ENCODE data around the gene SCARB1.
A peak's percentile ranks its signal among the peaks of the same experiment; 100 is the strongest.

SCARB1 gene

GRCh38 chr12:124800506-124800905 is 63.2 kb downstream of the SCARB1 start:
- Histone ChIP-seq H3K27ac (ENCODE audit: insufficient read depth, low read depth, low read length, poor library complexity, severe bottlenecking) (no peak overlapping the region), H3K27me3 (ENCODE audit: control insufficient read depth, insufficient read depth, low read length, poor library complexity, severe bottlenecking) (no peaks in the 10 kb centered on the region), H3K4me1 (ENCODE audit: control insufficient read depth, insufficient read depth, low read length) (peaks cover 15% of the 10 kb centered on the region), H3K4me3 (ENCODE audit: insufficient read depth, low read depth, low read length) (no peak overlapping the region), H3K36me3 (ENCODE audit: control insufficient read depth, insufficient read depth, low read length) (no peaks in the 10 kb centered on the region), H3K9me3 (ENCODE audit: control insufficient read depth, low read length) (no peaks in the 10 kb centered on the region)
- WGBS, 2 experiments = 94% methylated on average over 12 of the region's 12 CpGs

- 39% methylated on average over 13 of the region's 13 CpGs for whole genome bisulfite sequencing, 2 experiments
- Histone ChIP-seq H3K9me3 (ENCODE audit: control insufficient read depth, low read length) (no peaks in the 10 kb centered on the region), H3K27ac (ENCODE audit: insufficient read depth, low read depth, low read length, poor library complexity, severe bottlenecking) (peak overlapping the region; percentile 54), H3K4me3 (ENCODE audit: insufficient read depth, low read depth, low read length) (no peak overlapping the region), H3K36me3 (ENCODE audit: control insufficient read depth, insufficient read depth, low read length) (no peaks in the 10 kb centered on the region), H3K27me3 (ENCODE audit: control insufficient read depth, insufficient read depth, low read length, poor library complexity, severe bottlenecking) (no peaks in the 10 kb centered on the region), H3K4me1 (ENCODE audit: control insufficient read depth, insufficient read depth, low read length) (peaks cover 15% of the 10 kb centered on the region)
Measured at GRCh38 chr12:124797321-124797720, 66.3 kb downstream of the SCARB1 start.

- WGBS, 2 experiments = 92 to 93% methylated on average over 14 of the region's 14 CpGs
- Histone ChIP-seq H3K4me1 (ENCODE audit: control insufficient read depth, insufficient read depth, low read length) (peaks cover 15% of the 10 kb centered on the region), H3K9me3 (ENCODE audit: control insufficient read depth, low read length) (no peaks in the 10 kb centered on the region), H3K36me3 (ENCODE audit: control insufficient read depth, insufficient read depth, low read length) (no peaks in the 10 kb centered on the region), H3K27me3 (ENCODE audit: control insufficient read depth, insufficient read depth, low read length, poor library complexity, severe bottlenecking) (no peaks in the 10 kb centered on the region), H3K4me3 (ENCODE audit: insufficient read depth, low read depth, low read length) (no peak overlapping the region), H3K27ac (ENCODE audit: insufficient read depth, low read depth, low read length, poor library complexity, severe bottlenecking) (no peak overlapping the region)
Measured at GRCh38 chr12:124796303-124796960, 67.2 kb downstream of the SCARB1 start.

- no peaks in the 10 kb centered on the region for H3K36me3 ChIP-seq (ENCODE audit: control insufficient read depth, insufficient read depth, low read length)
- H3K4me1 ChIP-seq (ENCODE audit: control insufficient read depth, insufficient read depth, low read length) = peaks cover 15% of the 10 kb centered on the region
- H3K9me3 ChIP-seq (ENCODE audit: control insufficient read depth, low read length) = no peaks in the 10 kb centered on the region
- WGBS, 2 experiments = 94 to 95% methylated on average over 6 of the region's 6 CpGs
- no peak overlapping the region for H3K27ac ChIP-seq (ENCODE audit: insufficient read depth, low read depth, low read length, poor library complexity, severe bottlenecking)
- no peaks in the 10 kb centered on the region for H3K27me3 ChIP-seq (ENCODE audit: control insufficient read depth, insufficient read depth, low read length, poor library complexity, severe bottlenecking)
- H3K4me3 ChIP-seq (ENCODE audit: insufficient read depth, low read depth, low read length) = no peak overlapping the region
Measured at GRCh38 chr12:124795081-124795948, 68.3 kb downstream of the SCARB1 start.

GRCh38 chr12:124792961-124793441 is 70.7 kb downstream of the SCARB1 start:
- Histone ChIP-seq H3K36me3 (ENCODE audit: control insufficient read depth, insufficient read depth, low read length) (no peaks in the 10 kb centered on the region), H3K9me3 (ENCODE audit: control insufficient read depth, low read length) (no peaks in the 10 kb centered on the region), H3K27ac (ENCODE audit: insufficient read depth, low read depth, low read length, poor library complexity, severe bottlenecking) (no peak overlapping the region), H3K4me3 (ENCODE audit: insufficient read depth, low read depth, low read length) (no peak overlapping the region), H3K27me3 (ENCODE audit: control insufficient read depth, insufficient read depth, low read length, poor library complexity, severe bottlenecking) (no peaks in the 10 kb centered on the region), H3K4me1 (ENCODE audit: control insufficient read depth, insufficient read depth, low read length) (peaks cover 15% of the 10 kb centered on the region)
- 84 to 87% methylated on average over 15 of the region's 15 CpGs for WGBS, 2 experiments

- Histone ChIP-seq H3K27me3 (ENCODE audit: control insufficient read depth, insufficient read depth, low read length, poor library complexity, severe bottlenecking) (no peaks in the 10 kb centered on the region), H3K4me1 (ENCODE audit: control insufficient read depth, insufficient read depth, low read length) (peaks cover 10% of the 10 kb centered on the region), H3K9me3 (ENCODE audit: control insufficient read depth, low read length) (no peaks in the 10 kb centered on the region), H3K27ac (ENCODE audit: insufficient read depth, low read depth, low read length, poor library complexity, severe bottlenecking) (no peak overlapping the region), H3K4me3 (ENCODE audit: insufficient read depth, low read depth, low read length) (no peak overlapping the region), H3K36me3 (ENCODE audit: control insufficient read depth, insufficient read depth, low read length) (no peaks in the 10 kb centered on the region)
- WGBS, 2 experiments = 88% methylated on average over 13 of the region's 13 CpGs
Measured at GRCh38 chr12:124792156-124792555, 71.5 kb downstream of the SCARB1 start.

GRCh38 chr12:124790650-124791400 is 72.8 kb downstream of the SCARB1 start:
- Histone ChIP-seq H3K9me3 (ENCODE audit: control insufficient read depth, low read length) (no peaks in the 10 kb centered on the region), H3K4me3 (ENCODE audit: insufficient read depth, low read depth, low read length) (no peak overlapping the region), H3K4me1 (ENCODE audit: control insufficient read depth, insufficient read depth, low read length) (peaks cover 3% of the 10 kb centered on the region), H3K27me3 (ENCODE audit: control insufficient read depth, insufficient read depth, low read length, poor library complexity, severe bottlenecking) (no peaks in the 10 kb centered on the region), H3K36me3 (ENCODE audit: control insufficient read depth, insufficient read depth, low read length) (no peaks in the 10 kb centered on the region), H3K27ac (ENCODE audit: insufficient read depth, low read depth, low read length, poor library complexity, severe bottlenecking) (no peak overlapping the region)
- 94% methylated on average over 21 of the region's 21 CpGs for WGBS, 2 experiments

- Histone ChIP-seq H3K27me3 (ENCODE audit: control insufficient read depth, insufficient read depth, low read length, poor library complexity, severe bottlenecking) (no peaks in the 10 kb centered on the region), H3K36me3 (ENCODE audit: control insufficient read depth, insufficient read depth, low read length) (no peaks in the 10 kb centered on the region), H3K4me1 (ENCODE audit: control insufficient read depth, insufficient read depth, low read length) (peaks cover 3% of the 10 kb centered on the region), H3K9me3 (ENCODE audit: control insufficient read depth, low read length) (no peaks in the 10 kb centered on the region), H3K27ac (ENCODE audit: insufficient read depth, low read depth, low read length, poor library complexity, severe bottlenecking) (no peak overlapping the region), H3K4me3 (ENCODE audit: insufficient read depth, low read depth, low read length) (no peak overlapping the region)
- 95% methylated on average over 13 of the region's 13 CpGs for WGBS, 2 experiments
Measured at GRCh38 chr12:124788936-124789555, 74.6 kb downstream of the SCARB1 start.

- Histone ChIP-seq H3K9me3 (ENCODE audit: control insufficient read depth, low read length) (no peaks in the 10 kb centered on the region), H3K4me1 (ENCODE audit: control insufficient read depth, insufficient read depth, low read length) (peaks cover 3% of the 10 kb centered on the region), H3K36me3 (ENCODE audit: control insufficient read depth, insufficient read depth, low read length) (no peaks in the 10 kb centered on the region), H3K27me3 (ENCODE audit: control insufficient read depth, insufficient read depth, low read length, poor library complexity, severe bottlenecking) (no peaks in the 10 kb centered on the region), H3K27ac (ENCODE audit: insufficient read depth, low read depth, low read length, poor library complexity, severe bottlenecking) (no peak overlapping the region), H3K4me3 (ENCODE audit: insufficient read depth, low read depth, low read length) (peak overlapping the region; percentile 48)
- WGBS, 2 experiments = 73% methylated on average over 29 to 30 of the region's 31 CpGs
Measured at GRCh38 chr12:124786061-124786964, 77.4 kb downstream of the SCARB1 start.
